HG03196 (cell line): Measurements from ENCODE around the gene LACTB.

Experiments
- ATAC-seq: cut with Tn5 transposase; IDR thresholded peaks from one replicate; pipeline ENCODE4 v1.9.1; 2021; ENCODE audit not compliant: unreplicated experiment

The LACTB gene

GRCh38 chr15:63121382-63122001 lies at the start of gene LACTB:
TSS of gene LACTB (plus strand) at chr15:63121861. CDS start at chr15:63121872, 11 bp downstream.
- peak; percentile 68 for ATAC-seq

GRCh38 chr15:63072023-63072650 lies 49.5 kb upstream of the LACTB start:
- no peak for ATAC-seq

- ATAC-seq, result no peak
Observed at GRCh38 chr15:63072809-63073277, 48.8 kb upstream of the LACTB start.

GRCh38 chr15:63073497-63074172 lies 48.0 kb upstream of the LACTB start:
- no peak for ATAC-seq

GRCh38 chr15:63075015-63075983 lies 46.4 kb upstream of the LACTB start:
- ATAC-seq, result no peak

- no peak for ATAC-seq
Observed at GRCh38 chr15:63075984-63076713, 45.5 kb upstream of the LACTB start.

- ATAC-seq, result no peak
Observed at GRCh38 chr15:63076714-63077046, 45.0 kb upstream of the LACTB start.

GRCh38 chr15:63077952-63078351 lies 43.7 kb upstream of the LACTB start:
- ATAC-seq, result no peak

- ATAC-seq, result no peak
Observed at GRCh38 chr15:63079947-63080626, 41.6 kb upstream of the LACTB start.

GRCh38 chr15:63080634-63081250 lies 40.9 kb upstream of the LACTB start:
- no peak for ATAC-seq

GRCh38 chr15:63082366-63082765 lies 39.3 kb upstream of the LACTB start:
- no peak for ATAC-seq

- no peak for ATAC-seq
Observed at GRCh38 chr15:63083044-63083443, 38.6 kb upstream of the LACTB start.

- ATAC-seq, result no peak
Observed at GRCh38 chr15:63083541-63083940, 38.1 kb upstream of the LACTB start.

- ATAC-seq, result no peak
Observed at GRCh38 chr15:63084806-63085205, 36.9 kb upstream of the LACTB start.

GRCh38 chr15:63085289-63085688 lies 36.4 kb upstream of the LACTB start:
- ATAC-seq, result no peak

GRCh38 chr15:63086271-63086670 lies 35.4 kb upstream of the LACTB start:
- no peak for ATAC-seq

- no peak for ATAC-seq
Observed at GRCh38 chr15:63086947-63087346, 34.7 kb upstream of the LACTB start.

- no peak for ATAC-seq
Observed at GRCh38 chr15:63088533-63089245, 33.0 kb upstream of the LACTB start.
